Sigmoid colon (tissue), 7 donors: ENCODE results near the gene NDEL1. TPM values are rescaled to one million over a fixed set of nuclear protein-coding genes. Genes with fewer than 3 reads are reported as not detected.

Experiments
- DNase-seq: peaks from one replicate; pipeline ENCODE4 v3.0.0-alpha.2; 2019
- H3K27ac ChIP-seq, 4 donors: fragments of 200-600 bp; sonication (generic); one replicate each; pipeline ENCODE4 v1.5.1; 2016 to 2019; ENCODE audit warnings: mild to moderate bottlenecking in 1 of 4
- H3K27me3 ChIP-seq, 3 donors: fragments of 200-600 bp; sonication (generic); one replicate each; pipeline ENCODE4 v1.5.1; 2019; ENCODE audit warnings: mild to moderate bottlenecking in 1 of 3
- H3K36me3 ChIP-seq, 4 donors: fragments of 200-600 bp; sonication (generic); one replicate each; pipeline ENCODE4 v1.5.1; 2016 to 2019
- H3K4me1 ChIP-seq, 4 donors: fragments of 200-600 bp; sonication (generic); one replicate each; pipeline ENCODE4 v1.5.1; 2017 to 2019
- H3K4me3 ChIP-seq, 4 donors: fragments of 200-600 bp; sonication (generic); one replicate each; pipeline ENCODE4 v1.5.1; 2017 to 2019; ENCODE audit warnings: mild to moderate bottlenecking in 2 of 4, moderate library complexity in 1 of 4
- H3K9me3 ChIP-seq, 4 donors: fragments of 200-600 bp in 3 of 4; sonication (generic) in 3 of 4; one replicate each; pipeline versions ENCODE4 v1.5.1 to v1.6.1; 2013 to 2019
- CTCF ChIP-seq, 4 experiments: fragments of 450-650 bp in 3 of 4; fragments of 200-600 bp in 1 of 4; IDR thresholded peaks; one replicate each; pipeline ENCODE4 v1.5.1; 2016 to 2019; ENCODE audit warnings: antibody characterized with exemption in 4 of 4, mild to moderate bottlenecking in 3 of 4, moderate library complexity in 2 of 4
- EP300 ChIP-seq, 4 donors: sonication (generic); formaldehyde crosslinking; IDR thresholded peaks; one replicate each; pipeline ENCODE4 v1.6.1; 2017; ENCODE audit warnings: antibody characterized with exemption in 4 of 4
- POLR2A ChIP-seq, 2 donors: fragments of 450-650 bp; IDR thresholded peaks; one replicate each; pipeline ENCODE4 v1.6.1; 2016; ENCODE audit warnings: antibody characterized with exemption in 2 of 2, mild to moderate bottlenecking in 2 of 2, moderate library complexity in 2 of 2
- POLR2AphosphoS5 ChIP-seq, 4 donors: sonication (generic); formaldehyde crosslinking; IDR thresholded peaks; one replicate each; pipeline ENCODE4 v1.6.1; 2017; ENCODE audit warnings: antibody characterized with exemption in 4 of 4
- WGBS, 2 donors: extraction: QIAGEN DNeasy Blood & Tissue Kit; methylation state at CpG; one replicate each; pipeline ENCODE4 v1.1.7; 2013; 5-methylcytosine and 5-hydroxymethylcytosine counted together
- intact Hi-C: fragments of 100-400 bp; cut with DNase I; formaldehyde crosslinking; loops from one replicate; pipeline ENCODE4 v1.15.1; 2023
- polyA plus RNA-seq, 3 donors: library from polyadenylated mRNA; stranded (reverse); fragments of 200-250 nt; gene quantifications; one replicate each; pipeline ENCODE4 v1.2.3, GENCODE V29; 2013
- total RNA-seq, 4 donors: library from RNA; depleted of rRNA; stranded (reverse); fragments of >200 nt; gene quantifications; one replicate each; pipeline ENCODE4 v1.1.0, GENCODE V29; 2016
- donor health status: healthy with polysubstance abuse.
- donor health status: Bipolar disorder and iron deficiency.
- donor health status: healthy.

The NDEL1 gene
- total and polyA plus RNA-seq, 7 donors: 31.3 to 56.8 (median 41.4) TPM

- 90 to 92% methylated on average over 17 of the region's 17 CpGs for WGBS, 2 donors
- Histone ChIP-seq H3K9me3 (no peaks in the 10 kb centered on the region), H3K27ac (no peak overlapping the region), H3K4me3 (no peak overlapping the region), H3K4me1 (no peaks in the 10 kb centered on the region), H3K27me3 (no peaks in the 10 kb centered on the region), H3K36me3 (peaks cover 13 to 89% (median 29%) of the 10 kb centered on the region in 4 donors)
- intact Hi-C loops: no loop called here
- TF ChIP-seq POLR2AphosphoS5 (IDR thresholded peaks at IDR 0.05) (no peak), EP300 (IDR thresholded peaks at IDR 0.05) (no peak), CTCF (IDR thresholded peaks at IDR 0.05) (no peak), POLR2A (IDR thresholded peaks at IDR 0.05) (no peak)
- no peak for DNase-seq
Observed at GRCh38 chr17:8490256-8491023, 54.8 kb downstream of the NDEL1 start.

- intact Hi-C loops: no loop called here
- H3K4me3 ChIP-seq: no peak overlapping the region
- no peaks in the 10 kb centered on the region for H3K27me3 ChIP-seq
- 96 to 98% methylated on average over 17 of the region's 17 CpGs for WGBS, 2 donors
- no peaks in the 10 kb centered on the region for H3K4me1 ChIP-seq
- no peak overlapping the region for H3K27ac ChIP-seq
- peaks cover 10 to 96% (median 31%) of the 10 kb centered on the region in 4 donors for H3K36me3 ChIP-seq
- no peak for DNase-seq
- no peaks in the 10 kb centered on the region for H3K9me3 ChIP-seq
- no peak for TF ChIP-seq CTCF (IDR thresholded peaks at IDR 0.05)
- TF ChIP-seq POLR2AphosphoS5 (IDR thresholded peaks at IDR 0.05): no peak
- no peak for TF ChIP-seq EP300 (IDR thresholded peaks at IDR 0.05)
- no peak for TF ChIP-seq POLR2A (IDR thresholded peaks at IDR 0.05)
Observed at GRCh38 chr17:8492121-8492520, 56.4 kb downstream of the NDEL1 start.

- WGBS, 2 donors: 85 to 96% methylated on average over 12 of the region's 12 CpGs
- H3K36me3 ChIP-seq: peaks cover 9 to 94% (median 31%) of the 10 kb centered on the region in 4 donors
Observed at GRCh38 chr17:8494021-8494420, 58.3 kb downstream of the NDEL1 start.

GRCh38 chr17:8494506-8495111 is 58.9 kb downstream of the NDEL1 start:
- TF ChIP-seq POLR2AphosphoS5 (IDR thresholded peaks at IDR 0.05) (no peak), EP300 (IDR thresholded peaks at IDR 0.05) (no peak), POLR2A (IDR thresholded peaks at IDR 0.05) (no peak), CTCF (IDR thresholded peaks at IDR 0.05) (no peak)
- H3K9me3 ChIP-seq: no peaks in the 10 kb centered on the region
- no peaks in the 10 kb centered on the region for H3K4me1 ChIP-seq
- no peaks in the 10 kb centered on the region for H3K27me3 ChIP-seq
- WGBS, 2 donors: 89 to 90% methylated on average over 8 of the region's 8 CpGs
- H3K27ac ChIP-seq: no peak overlapping the region
- intact Hi-C loops: no loop called here
- no peak for DNase-seq
- no peak overlapping the region for H3K4me3 ChIP-seq
- H3K36me3 ChIP-seq: peaks cover 9 to 97% (median 36%) of the 10 kb centered on the region in 4 donors

More at GRCh38 chr17:8494021-8494420, 58.3 kb downstream of the NDEL1 start:
- intact Hi-C loops: no loop called here
- H3K4me3 ChIP-seq: no peak overlapping the region
- no peaks in the 10 kb centered on the region for H3K27me3 ChIP-seq
- DNase-seq: no peak
- no peak overlapping the region for H3K27ac ChIP-seq
- no peaks in the 10 kb centered on the region for H3K4me1 ChIP-seq
- no peaks in the 10 kb centered on the region for H3K9me3 ChIP-seq
- TF ChIP-seq POLR2A (IDR thresholded peaks at IDR 0.05) (no peak), POLR2AphosphoS5 (IDR thresholded peaks at IDR 0.05) (no peak), CTCF (IDR thresholded peaks at IDR 0.05) (no peak), EP300 (IDR thresholded peaks at IDR 0.05) (no peak)
